Eye (tissue), 1 donor: ENCODE results near the gene TACC2.
"Not testable (repeated sequence)": the region's sequence is repeated elsewhere in the genome, so short reads cannot be mapped to it uniquely, and the experiment has no call there.

Experiments used
- DNase-seq: peaks from one replicate; pipeline ENCODE4 v3.0.0-alpha.2; 2015

Gene TACC2

DNA sequence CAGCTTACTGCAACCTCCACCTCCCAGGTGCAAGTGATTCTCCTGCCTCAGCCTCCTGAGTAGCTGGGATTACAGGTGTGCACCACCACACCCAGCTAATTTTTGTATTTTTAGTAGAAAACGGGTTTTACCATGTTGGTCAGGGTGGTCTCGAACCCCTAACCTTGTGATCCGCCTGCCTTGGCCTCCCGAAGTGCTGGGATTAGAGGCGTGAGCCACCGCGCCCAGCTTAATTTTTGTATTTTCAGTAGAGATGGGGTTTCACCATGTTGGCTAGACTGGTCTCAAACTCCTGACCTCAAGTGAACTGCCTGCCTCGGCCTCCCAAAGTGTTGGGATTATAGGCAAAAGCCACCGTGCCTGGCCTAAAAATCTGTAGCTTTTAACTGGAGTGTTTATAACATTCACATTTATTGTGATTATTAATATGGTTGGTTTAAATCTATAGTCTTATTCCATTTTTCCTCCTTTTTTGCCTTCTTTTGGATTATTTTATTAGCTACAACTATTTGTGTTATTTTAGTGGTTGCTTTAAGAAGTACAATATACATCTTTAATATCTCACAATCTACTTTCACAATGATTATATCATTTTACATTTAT, 77.5 kb downstream of the TACC2 start:
- not testable (repeated sequence) for DNase-seq

DNA sequence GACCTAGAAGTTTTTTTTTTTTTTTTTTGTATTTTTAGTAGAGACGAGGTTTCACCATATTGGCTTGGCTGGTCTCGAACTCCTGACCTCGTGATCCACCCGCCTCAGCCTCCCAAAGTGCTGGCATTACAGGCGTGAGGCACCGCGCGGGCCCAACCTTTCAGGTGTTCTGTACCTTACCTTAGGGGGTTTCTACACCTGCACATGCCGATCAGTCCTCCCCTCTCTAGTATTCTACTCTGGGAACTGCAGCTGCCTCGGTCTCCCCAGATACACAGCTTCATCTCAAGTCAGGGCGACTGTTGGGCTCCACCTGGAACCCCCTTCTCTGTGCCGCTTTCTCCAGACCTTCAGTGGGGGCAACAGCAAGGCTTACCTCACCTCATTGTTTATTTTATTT, 79.9 kb downstream of the TACC2 start:
- DNase-seq = no peak

DNA sequence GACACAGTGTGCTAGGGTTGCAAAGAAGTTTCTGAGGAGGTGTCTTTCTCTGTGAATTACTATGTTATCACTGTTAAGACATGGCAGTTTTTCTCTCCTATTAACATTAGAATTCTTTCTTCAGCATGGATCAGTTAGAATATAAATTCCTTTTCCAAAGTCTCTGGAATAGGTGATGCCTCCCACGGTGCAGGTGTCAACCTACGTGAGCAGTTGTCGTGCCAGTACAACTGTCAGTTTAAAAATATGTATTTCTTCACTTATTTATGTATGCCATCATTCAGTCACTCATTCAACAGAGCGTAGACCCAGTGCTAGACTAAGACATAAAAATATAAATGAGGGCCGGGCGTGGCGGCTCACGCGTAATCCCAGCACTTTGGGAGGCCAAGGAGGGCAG, 83.5 kb downstream of the TACC2 start:
- no peak for DNase-seq

DNA sequence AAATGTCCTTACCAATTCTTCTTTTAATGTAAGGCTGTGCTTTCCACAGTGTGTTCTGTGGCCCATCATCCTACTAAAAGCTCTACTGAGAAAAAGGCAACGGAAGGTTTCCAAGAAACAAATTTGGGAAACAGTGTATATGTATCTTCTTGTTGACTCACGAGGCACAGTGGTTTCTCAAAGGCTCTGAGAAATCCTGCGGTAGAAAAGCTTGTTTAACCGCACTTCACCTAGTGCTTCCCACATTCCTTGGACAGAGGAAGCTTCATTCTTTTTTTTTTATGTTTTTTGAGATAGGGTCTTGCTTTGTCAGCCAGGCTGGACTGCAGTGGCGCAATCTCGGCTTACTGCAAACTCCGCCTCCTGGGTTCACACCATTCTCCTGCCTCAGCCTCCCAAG, 84.5 kb downstream of the TACC2 start:
- DNase-seq = no peak

DNA sequence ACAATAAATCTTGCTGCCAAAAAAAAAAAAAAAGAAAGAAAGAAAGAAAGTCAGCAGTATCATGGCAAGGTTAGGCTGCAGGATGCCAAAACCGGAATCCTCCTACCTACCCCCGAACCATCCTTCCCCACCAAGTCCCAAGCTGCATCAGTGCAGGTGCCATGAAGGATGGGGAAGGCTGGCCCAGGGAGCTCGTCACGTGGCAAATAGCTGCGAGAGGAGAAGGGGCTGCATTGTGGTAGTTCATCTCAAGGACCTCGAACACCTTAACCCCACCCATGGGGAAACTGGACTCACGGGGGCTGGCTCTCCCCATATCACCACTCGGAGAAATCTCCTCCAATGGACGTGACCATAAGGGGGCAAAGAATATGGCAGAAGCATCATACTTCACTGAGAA, 86.2 kb downstream of the TACC2 start:
- DNase-seq = no peak

DNA sequence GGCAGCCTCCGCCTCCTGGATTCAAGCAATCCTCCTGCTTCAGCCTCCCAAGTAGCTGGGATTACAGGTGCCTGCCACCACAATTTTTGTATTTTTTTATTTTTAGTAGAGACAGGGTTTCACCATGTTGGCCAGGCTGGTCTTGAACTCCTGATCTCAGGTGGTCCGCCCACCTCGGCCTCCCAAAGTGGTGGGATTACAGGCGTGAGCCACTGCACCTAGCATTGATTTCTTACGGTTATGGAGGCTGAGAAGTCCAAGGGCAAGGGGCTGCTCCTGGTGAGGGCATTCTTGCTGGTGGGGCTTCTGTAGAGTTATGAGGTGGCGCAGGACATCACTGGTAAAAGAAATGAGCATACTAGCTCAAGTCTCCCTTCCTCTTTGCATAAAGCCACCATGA, 86.9 kb downstream of the TACC2 start:
- DNase-seq = not testable (repeated sequence)

DNA sequence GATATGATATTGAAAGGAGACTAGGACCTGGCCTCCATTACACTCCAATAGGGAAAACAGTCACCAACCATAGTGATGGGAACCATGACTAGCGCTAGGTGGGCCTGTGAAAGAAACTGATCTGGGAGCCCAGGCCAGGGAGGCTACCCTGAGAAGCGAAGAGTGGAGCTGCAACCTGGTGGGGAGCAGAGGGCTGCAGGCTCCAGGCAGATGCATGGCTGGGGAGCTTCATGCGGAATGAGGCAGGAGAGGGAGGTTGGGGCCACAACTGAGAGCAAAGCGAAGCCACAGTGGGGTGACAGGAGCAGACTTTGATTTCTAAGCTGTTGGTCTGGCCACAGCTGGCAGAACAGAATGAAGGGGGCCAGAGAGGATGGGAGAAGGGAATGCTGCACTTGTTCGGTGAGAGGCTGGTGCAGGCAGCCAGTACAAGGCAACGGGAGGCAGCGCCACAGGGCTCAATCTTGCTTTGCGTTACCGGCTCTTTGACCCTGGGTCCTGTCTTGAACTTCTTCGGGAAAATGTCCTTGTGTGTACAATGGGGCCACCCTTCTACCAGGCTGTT, 88.4 kb downstream of the TACC2 start:
- DNase-seq = no peak

DNA sequence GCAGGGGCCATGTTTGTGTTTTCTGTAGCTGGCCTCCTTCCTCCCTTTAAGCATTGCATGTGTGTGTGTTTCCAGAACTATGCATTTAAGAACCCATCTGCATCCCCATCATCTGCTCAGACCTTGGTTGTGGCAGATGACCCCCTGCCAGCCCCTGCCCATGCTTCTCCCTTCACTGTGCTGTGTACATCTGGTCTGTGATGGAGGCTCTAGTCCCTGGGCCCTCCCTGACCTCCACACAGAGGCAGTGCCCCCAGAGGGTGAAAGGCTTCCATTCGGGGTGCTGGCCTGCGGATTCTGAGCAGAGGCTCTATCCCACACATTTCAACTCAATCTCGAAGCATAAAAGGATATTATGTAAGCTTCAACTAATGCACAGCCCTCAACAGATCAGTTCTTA, 89.4 kb downstream of the TACC2 start:
- DNase-seq = no peak

DNA sequence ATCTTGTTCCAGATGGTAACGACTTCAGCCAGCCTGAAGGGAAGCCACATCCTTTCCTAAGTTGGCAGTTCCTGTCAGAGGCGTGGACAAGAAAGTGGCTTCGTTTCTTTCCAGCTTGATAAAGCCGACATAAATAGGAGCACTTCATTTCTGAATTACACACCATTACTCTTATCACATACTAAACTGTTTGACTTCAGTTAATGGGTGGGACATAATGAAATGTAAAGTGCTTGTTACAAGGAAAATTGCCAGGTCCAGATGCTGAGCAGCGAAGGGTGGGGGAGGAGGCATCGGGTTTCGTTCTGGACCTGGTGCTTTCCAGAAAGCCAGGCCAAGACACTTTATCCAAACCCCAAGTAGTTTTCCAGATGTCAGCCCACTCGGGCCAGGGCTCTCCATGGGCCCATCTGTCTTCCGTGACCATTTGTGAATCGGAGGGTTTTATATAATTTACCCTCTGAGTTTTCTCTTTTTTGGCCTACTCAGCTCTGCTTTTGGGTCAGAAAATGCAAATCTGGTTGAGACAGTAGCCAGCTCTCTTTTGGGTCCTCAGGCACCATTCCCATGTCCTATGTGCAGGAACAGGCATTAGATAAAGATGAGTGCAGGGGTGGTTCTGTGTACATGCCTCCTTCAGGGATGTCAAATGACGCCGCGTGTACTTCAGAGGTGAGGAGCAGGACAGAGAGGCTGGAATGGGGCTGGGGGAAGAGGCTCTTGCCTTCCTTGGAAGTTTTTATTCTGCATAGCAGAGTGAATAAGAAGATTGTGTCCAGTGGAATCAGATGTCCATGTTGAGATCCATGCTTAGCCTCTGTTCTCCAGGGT, 90.2 kb downstream of the TACC2 start:
- peak; percentile 28 for DNase-seq

DNA sequence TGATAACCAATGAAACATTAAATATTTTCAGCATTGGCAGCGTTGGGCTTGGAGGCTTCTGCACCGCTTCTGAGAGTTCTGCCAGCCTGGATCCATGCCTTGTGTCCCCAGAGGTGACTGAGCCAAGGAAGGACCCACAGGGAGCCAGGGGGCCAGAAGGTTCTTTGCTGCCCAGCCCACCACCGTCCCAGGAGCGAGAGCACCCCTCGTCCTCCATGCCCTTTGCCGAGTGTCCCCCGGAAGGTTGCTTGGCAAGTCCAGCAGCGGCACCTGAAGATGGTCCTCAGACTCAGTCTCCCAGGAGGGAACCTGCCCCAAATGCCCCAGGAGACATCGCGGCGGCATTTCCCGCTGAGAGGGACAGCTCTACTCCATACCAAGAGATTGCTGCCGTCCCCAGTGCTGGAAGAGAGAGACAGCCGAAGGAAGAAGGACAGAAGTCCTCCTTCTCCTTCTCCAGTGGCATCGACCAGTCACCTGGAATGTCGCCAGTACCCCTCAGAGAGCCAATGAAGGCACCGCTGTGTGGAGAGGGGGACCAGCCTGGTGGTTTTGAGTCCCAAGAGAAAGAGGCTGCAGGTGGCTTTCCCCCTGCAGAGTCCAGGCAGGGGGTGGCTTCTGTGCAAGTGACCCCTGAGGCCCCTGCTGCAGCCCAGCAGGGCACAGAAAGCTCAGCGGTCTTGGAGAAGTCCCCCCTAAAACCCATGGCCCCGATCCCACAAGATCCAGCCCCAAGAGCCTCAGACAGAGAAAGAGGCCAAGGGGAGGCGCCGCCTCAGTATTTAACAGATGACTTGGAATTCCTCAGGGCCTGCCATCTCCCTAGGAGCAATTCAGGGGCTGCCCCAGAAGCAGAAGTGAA, 93.9 kb downstream of the TACC2 start:
- DNase-seq = no peak

DNA sequence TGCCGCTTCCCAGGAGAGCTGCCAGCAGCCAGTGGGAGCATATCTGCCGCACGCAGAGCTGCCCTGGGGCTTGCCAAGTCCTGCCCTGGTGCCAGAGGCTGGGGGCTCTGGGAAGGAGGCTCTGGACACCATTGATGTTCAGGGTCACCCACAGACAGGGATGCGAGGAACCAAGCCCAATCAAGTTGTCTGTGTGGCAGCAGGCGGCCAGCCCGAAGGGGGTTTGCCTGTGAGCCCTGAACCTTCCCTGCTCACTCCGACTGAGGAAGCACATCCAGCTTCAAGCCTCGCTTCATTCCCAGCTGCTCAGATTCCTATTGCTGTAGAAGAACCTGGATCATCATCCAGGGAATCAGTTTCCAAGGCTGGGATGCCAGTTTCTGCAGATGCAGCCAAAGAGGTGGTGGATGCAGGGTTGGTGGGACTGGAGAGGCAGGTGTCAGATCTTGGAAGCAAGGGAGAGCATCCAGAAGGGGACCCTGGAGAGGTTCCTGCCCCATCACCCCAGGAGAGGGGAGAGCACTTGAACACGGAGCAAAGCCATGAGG, 94.6 kb downstream of the TACC2 start:
- DNase-seq = no peak

DNA sequence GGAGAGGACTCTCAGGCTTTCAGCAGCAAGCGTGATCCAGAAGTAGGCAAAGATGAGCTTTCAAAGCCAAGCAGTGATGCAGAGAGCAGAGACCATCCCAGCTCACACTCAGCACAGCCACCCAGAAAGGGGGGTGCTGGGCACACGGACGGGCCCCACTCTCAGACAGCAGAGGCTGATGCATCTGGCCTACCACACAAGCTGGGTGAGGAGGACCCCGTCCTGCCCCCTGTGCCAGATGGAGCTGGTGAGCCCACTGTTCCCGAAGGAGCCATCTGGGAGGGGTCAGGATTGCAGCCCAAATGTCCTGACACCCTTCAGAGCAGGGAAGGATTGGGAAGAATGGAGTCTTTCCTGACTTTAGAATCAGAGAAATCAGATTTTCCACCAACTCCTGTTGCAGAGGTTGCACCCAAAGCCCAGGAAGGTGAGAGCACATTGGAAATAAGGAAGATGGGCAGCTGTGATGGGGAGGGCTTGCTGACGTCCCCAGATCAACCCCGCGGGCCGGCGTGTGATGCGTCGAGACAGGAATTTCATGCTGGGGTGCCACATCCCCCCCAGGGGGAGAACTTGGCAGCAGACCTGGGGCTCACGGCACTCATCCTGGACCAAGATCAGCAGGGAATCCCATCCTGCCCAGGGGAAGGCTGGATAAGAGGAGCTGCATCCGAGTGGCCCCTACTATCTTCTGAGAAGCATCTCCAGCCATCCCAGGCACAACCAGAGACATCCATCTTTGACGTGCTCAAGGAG, 95.5 kb downstream of the TACC2 start:
- no peak for DNase-seq

DNA sequence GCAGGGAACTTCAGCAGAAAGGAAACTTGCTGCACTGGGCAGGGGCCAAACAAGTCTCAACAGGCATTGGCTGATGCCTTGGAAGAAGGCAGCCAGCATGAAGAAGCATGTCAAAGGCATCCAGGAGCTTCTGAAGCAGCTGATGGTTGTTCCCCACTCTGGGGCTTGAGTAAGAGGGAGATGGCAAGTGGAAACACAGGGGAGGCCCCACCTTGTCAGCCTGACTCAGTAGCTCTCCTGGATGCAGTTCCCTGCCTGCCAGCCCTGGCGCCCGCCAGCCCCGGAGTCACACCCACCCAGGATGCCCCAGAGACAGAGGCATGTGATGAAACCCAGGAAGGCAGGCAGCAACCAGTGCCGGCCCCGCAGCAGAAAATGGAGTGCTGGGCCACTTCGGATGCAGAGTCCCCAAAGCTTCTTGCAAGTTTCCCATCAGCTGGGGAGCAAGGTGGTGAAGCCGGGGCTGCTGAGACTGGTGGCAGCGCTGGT, 96.5 kb downstream of the TACC2 start:
- no peak for DNase-seq

DNA sequence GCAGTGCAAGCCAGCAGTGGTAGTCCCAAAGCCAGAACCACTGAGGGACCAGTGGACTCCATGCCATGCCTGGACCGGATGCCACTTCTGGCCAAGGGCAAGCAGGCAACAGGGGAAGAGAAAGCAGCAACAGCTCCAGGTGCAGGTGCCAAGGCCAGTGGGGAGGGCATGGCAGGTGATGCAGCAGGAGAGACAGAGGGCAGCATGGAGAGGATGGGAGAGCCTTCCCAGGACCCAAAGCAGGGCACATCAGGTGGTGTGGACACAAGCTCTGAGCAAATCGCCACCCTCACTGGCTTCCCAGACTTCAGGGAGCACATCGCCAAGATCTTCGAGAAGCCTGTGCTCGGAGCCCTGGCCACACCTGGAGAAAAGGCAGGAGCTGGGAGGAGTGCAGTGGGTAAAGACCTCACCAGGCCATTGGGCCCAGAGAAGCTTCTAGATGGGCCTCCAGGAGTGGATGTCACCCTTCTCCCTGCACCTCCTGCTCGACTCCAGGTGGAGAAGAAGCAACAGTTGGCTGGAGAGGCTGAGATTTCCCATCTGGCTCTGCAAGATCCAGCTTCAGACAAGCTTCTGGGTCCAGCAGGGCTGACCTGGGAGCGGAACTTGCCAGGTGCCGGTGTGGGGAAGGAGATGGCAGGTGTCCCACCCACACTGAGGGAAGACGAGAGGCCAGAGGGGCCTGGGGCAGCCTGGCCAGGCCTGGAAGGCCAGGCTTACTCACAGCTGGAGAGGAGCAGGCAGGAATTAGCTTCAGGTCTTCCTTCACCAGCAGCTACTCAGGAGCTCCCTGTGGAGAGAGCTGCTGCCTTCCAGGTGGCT, 97.7 kb downstream of the TACC2 start:
- no peak for DNase-seq

DNA sequence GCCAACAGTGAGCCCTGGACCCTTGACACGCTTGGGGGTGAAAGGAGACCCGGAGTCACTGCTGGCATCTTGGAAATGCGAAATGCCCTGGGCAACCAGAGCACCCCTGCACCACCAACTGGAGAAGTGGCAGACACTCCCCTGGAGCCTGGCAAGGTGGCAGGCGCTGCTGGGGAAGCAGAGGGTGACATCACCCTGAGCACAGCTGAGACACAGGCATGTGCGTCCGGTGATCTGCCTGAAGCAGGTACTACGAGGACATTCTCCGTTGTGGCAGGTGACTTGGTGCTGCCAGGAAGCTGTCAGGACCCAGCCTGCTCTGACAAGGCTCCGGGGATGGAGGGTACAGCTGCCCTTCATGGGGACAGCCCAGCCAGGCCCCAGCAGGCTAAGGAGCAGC, 98.5 kb downstream of the TACC2 start:
- DNase-seq = no peak

DNA sequence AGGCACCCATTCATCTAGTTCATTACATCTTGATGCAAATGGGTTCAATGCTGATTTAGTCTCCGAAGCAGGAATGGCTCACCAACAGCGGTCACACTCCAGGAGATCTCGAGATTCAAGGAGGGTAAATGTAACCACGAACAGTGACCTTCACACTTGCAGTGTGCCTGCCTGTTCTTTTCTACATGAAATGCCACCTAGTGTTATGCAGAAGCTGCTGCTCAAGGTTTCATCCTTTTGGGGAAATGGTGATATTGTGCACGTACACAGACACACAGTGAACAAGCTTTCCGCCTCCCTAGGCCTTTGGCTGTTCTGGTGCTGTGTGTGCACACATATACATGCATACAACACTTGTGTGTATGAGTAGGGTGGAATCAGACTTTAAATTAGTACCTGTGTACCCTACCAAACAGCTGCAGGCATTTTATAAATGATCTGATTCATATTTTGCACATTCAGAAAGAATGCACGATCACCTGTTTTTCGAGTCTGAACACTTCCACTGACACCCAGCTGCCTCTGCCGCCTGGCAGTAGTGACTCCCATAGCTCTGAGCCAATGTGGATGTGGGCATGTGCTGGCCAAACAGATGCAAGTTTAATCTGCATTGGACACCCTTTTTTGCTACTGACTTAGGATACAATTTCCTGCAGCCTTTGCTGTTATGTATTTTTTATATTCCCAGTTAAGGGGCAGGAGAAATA, 100.5 kb downstream of the TACC2 start:
- no peak for DNase-seq

DNA sequence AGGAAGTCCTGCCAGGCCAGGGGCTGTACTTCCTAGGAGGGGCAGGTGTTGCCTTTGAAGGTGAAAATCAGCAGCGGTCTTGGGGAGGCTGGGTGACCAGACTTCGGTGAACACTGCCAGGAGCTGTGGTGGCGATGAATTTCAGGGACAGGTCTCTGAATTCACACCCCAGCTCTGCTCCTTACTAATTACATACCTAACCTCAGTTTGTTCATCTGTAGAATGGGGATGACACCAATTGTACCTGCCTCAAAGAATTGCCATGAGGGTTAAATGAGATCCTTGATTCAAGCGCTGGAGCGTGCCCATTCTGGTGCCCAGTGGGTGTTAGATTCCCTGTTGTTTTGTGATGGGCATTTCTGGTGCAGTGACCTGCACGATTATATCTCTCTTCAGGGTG, 102.8 kb downstream of the TACC2 start:
- DNase-seq = no peak

DNA sequence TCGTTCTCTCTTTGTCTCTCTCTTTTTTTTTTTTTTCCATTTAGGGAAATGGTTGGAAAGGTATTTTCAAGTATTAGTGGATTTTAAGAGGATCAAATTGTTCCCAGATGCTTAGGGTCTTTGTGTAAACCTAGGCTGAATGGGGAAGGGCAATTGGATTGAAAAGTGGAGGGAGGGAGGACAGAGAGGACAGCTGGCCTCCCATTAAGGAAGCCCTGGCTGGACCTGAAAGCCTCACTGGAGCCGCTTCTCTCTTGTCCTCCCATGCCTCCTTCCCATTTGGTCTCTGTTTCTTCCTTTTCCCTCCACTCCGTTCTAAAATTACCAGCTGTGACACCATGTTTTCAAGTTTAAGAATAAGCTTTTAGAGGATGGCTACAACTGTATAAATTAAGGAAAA, 104.1 kb downstream of the TACC2 start:
- DNase-seq = no peak

DNA sequence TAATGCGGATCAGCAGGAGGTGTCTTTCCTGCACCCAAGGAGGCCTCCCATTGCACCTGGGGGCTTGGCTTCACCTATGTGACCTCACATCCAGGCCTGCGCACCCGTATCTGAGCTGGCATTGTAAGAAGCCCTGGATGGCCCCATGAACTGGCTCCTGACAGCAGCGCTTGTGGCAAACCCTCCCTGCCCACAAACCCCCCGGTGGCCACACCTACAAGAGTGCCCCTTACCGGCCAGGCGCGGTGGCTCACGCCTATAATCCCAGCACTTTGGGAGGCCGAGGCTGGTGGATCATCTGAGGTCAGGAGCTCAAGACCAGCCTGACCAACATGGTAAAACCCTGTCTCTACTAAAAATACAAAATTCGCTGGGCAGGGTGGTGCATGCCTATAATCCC, 107.2 kb downstream of the TACC2 start:
- not testable (repeated sequence) for DNase-seq

DNA sequence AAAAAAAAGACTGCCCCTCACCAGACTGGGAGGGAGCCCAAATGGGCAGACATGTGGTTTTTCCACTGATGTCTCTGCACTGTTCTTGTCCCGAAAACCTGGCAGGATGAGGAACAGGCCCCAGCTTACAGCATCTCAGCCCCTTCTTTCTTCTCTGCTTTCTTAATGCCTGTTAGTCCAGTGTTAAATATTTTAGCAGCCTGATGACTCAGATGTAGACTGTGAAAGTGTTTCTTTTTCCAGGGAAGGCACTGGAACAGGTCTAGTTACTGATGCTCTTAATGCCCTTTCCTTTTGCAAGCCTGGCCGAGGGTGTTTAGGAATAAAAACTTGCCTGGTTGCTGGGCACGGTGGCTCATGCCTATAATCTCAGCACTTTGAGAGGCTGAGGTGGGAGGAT, 107.7 kb downstream of the TACC2 start:
- no peak for DNase-seq

DNA sequence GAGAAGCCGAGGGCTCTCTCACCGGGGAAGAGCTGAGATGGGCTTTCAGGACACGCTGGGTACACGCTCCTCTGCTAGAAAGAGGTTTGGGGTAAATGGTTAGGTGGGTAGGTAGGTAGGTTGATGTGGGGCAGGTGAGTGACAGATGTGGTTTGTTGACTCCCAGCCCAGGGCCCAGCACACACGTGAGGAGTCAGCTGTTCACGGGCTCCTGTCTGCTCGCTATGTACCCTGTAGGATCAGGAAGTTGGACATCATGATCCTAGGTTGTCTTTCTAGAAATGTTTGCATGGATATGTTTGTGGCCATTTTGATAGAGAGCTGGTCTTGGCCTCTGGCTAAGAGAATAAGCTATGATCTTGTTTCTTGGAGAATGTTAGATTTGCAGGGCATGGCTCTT, 109.0 kb downstream of the TACC2 start:
- DNase-seq = no peak
